ENCODE data around the gene PARP16.
"Not testable (repeated sequence)": the region's sequence is repeated elsewhere in the genome, so short reads cannot be mapped to it uniquely, and the experiment has no call there.

The PARP16 gene

GRCh38 chr15:65231306-65231705 is 55.4 kb downstream of the PARP16 start:
- no peak for DNase-seq

- not testable (repeated sequence) for DNase-seq
Measured at GRCh38 chr15:65226901-65227300, 59.8 kb downstream of the PARP16 start.

- no peak for DNase-seq
Measured at GRCh38 chr15:65226221-65226620, 60.5 kb downstream of the PARP16 start.

GRCh38 chr15:65223996-65224395 is 62.7 kb downstream of the PARP16 start:
- DNase-seq: no peak

GRCh38 chr15:65222891-65223290 is 63.8 kb downstream of the PARP16 start:
- DNase-seq: no peak

- DNase-seq: no peak
Measured at GRCh38 chr15:65221697-65222096, 65.0 kb downstream of the PARP16 start.

GRCh38 chr15:65219137-65219536 is 67.5 kb downstream of the PARP16 start:
- DNase-seq: no peak

- no peak for DNase-seq
Measured at GRCh38 chr15:65217526-65218482, 68.9 kb downstream of the PARP16 start.

- no peak for DNase-seq
Measured at GRCh38 chr15:65215496-65215895, 71.2 kb downstream of the PARP16 start.

- no peak for DNase-seq
Measured at GRCh38 chr15:65214010-65214409, 72.7 kb downstream of the PARP16 start.

- DNase-seq: no peak
Measured at GRCh38 chr15:65213241-65213640, 73.4 kb downstream of the PARP16 start.

GRCh38 chr15:65212097-65212496 is 74.6 kb downstream of the PARP16 start:
- DNase-seq: peak; percentile 21

- no peak for DNase-seq
Measured at GRCh38 chr15:65211482-65211982, 75.2 kb downstream of the PARP16 start.

- DNase-seq: no peak
Measured at GRCh38 chr15:65210770-65211481, 75.8 kb downstream of the PARP16 start, which contains the start of gene CILP. TSS of gene CILP (minus strand) at chr15:65211473. CDS start at chr15:65209755, 1,718 bp downstream.

GRCh38 chr15:65209701-65210643 is 76.7 kb downstream of the PARP16 start:
- no peak for DNase-seq

GRCh38 chr15:65208647-65209046 is 78.0 kb downstream of the PARP16 start:
- DNase-seq: no peak

Data from stimulated activated CD4-positive, alpha-beta T cell treated with anti-CD3 and anti-CD28 coated beads, Interleukin-12 subunit alpha, Interleukin-12 subunit beta, amount 100 ng/mL, for 4 hours (primary cell).